B cell (primary cell): Measurements from ENCODE around the gene NPHP4. TPM values are rescaled to one million over a fixed set of nuclear protein-coding genes. Genes with fewer than 3 reads are reported as not detected.

Source experiments
- ATAC-seq: fragments of 200-7000 bp; cut with Tn5 transposase; one replicate; pipeline ENCODE4 v1.10.0; 2021; ENCODE audit warnings: low read depth, mild to moderate bottlenecking, moderate number of reproducible peaks, moderate library complexity
- CTCF ChIA-PET: fragments of 350-600 bp; sonication (Branson Sonifier 250); formaldehyde crosslinking; loops from one replicate; lab custom pipeline; 2021; ENCODE audit warnings: antibody characterized with exemption, inconsistent platforms; lab: Charles Lee
- POLR2A ChIA-PET: fragments of 350-600 bp; sonication (Branson Sonifier 250); formaldehyde crosslinking; loops from one replicate; lab custom pipeline; 2021; ENCODE audit warnings: antibody characterized with exemption; lab: Charles Lee
- DNase-seq: peaks from one replicate; pipeline ENCODE4 v3.0.0; 2013
- H2AFZ ChIP-seq: 2 replicates; pipeline ENCODE4 v1.6.1; 2012; ENCODE audit warnings: mild to moderate bottlenecking, low read depth, low read length; ENCODE audit not compliant: insufficient read depth, poor library complexity, severe bottlenecking
- H3K27ac ChIP-seq, 2 donors: 1 replicate in 1 of 2; 2 replicates in 1 of 2; pipeline ENCODE4 v1.5.1; 2012 to 2013; ENCODE audit warnings: low read length in 2 of 2, mild to moderate bottlenecking in 2 of 2, moderate library complexity in 1 of 2
- H3K27me3 ChIP-seq, 4 experiments: fragments of 200-600 bp in 1 of 4; sonication (generic) in 1 of 4; replicated peaks in 1 of 4; 1 replicate in 2 of 4; 2 replicates in 2 of 4; pipeline versions ENCODE4 v1.6.1 to v1.7.0; 2013 to 2016; ENCODE audit warnings: low read length in 3 of 4, mild to moderate bottlenecking in 2 of 4, mixed read lengths in 1 of 4, moderate library complexity in 1 of 4; ENCODE audit not compliant: insufficient read depth in 4 of 4, control insufficient read depth in 3 of 4; ENCODE audit errors: control extremely low read depth in 1 of 4
- H3K36me3 ChIP-seq, 2 experiments: replicated peaks in 1 of 2; 1 replicate in 1 of 2; 2 replicates in 1 of 2; pipeline versions ENCODE4 v1.6.1 to v1.7.1; 2013; ENCODE audit warnings: low read length in 1 of 2; ENCODE audit not compliant: insufficient read depth in 2 of 2, control insufficient read depth in 1 of 2; ENCODE audit errors: control extremely low read depth in 1 of 2, extremely low read depth in 1 of 2
- H3K4me1 ChIP-seq, 2 donors: fragments of 200-600 bp in 1 of 2; sonication (generic) in 1 of 2; 1 replicate in 1 of 2; 2 replicates in 1 of 2; pipeline versions ENCODE4 v1.5.1 to v1.6.1; 2013 to 2017; ENCODE audit warnings: low read length in 2 of 2; ENCODE audit not compliant: control insufficient read depth in 2 of 2, insufficient read depth in 2 of 2
- H3K4me2 ChIP-seq: replicated peaks from 2 replicates; pipeline ENCODE3; 2012; ENCODE audit warnings: mild to moderate bottlenecking, low read depth, low read length; ENCODE audit not compliant: poor library complexity, severe bottlenecking
- H3K4me3 ChIP-seq, 5 experiments: fragments of 200-600 bp in 1 of 5; sonication (generic) in 1 of 5; 1 replicate in 3 of 5; 2 replicates in 2 of 5; pipeline versions ENCODE4 v1.5.1 to v1.7.0; 2011 to 2016; ENCODE audit warnings: low read length in 4 of 5, mild to moderate bottlenecking in 4 of 5, low read depth in 2 of 5, control low read depth in 1 of 5, moderate library complexity in 1 of 5; ENCODE audit not compliant: insufficient read depth in 1 of 5; ENCODE audit errors: control extremely low read depth in 1 of 5, extremely low read depth in 1 of 5
- H3K79me2 ChIP-seq: fragments of 200-600 bp; sonication (generic); one replicate; pipeline ENCODE4 v1.6.0; 2016; ENCODE audit warnings: low read length; ENCODE audit not compliant: control insufficient read depth, insufficient read depth
- H3K9ac ChIP-seq: fragments of 200-600 bp; sonication (generic); 2 replicates; pipeline ENCODE4 v1.6.1; 2017; ENCODE audit warnings: mild to moderate bottlenecking, low read length, moderate library complexity
- H3K9me3 ChIP-seq, 3 donors: one replicate each; pipeline versions ENCODE4 v1.6.1 to v1.7.1; 2013; ENCODE audit warnings: low read length in 2 of 3; ENCODE audit not compliant: control insufficient read depth in 2 of 3, insufficient read depth in 1 of 3; ENCODE audit errors: control extremely low read depth in 1 of 3
- H4K20me1 ChIP-seq: 2 replicates; pipeline ENCODE4 v1.6.0; 2012; ENCODE audit warnings: mild to moderate bottlenecking, low read length; ENCODE audit not compliant: insufficient read depth, control insufficient read depth, poor library complexity, severe bottlenecking
- H3K27ac Mint-ChIP-seq: one replicate; pipeline ENCODE4 v1.8.0; 2021; ENCODE audit warnings: mixed read lengths
- H3K27me3 Mint-ChIP-seq: one replicate; pipeline ENCODE4 v1.8.0; 2021; ENCODE audit warnings: mixed read lengths
- H3K4me1 Mint-ChIP-seq: one replicate; pipeline ENCODE4 v1.8.0; 2021; ENCODE audit warnings: mixed read lengths
- H3K4me3 Mint-ChIP-seq: one replicate; pipeline ENCODE4 v1.8.0; 2021; ENCODE audit warnings: mixed read lengths
- H3K9me3 Mint-ChIP-seq: one replicate; pipeline ENCODE4 v1.8.0; 2022; ENCODE audit warnings: mixed read lengths; ENCODE audit not compliant: insufficient read depth
- EZH2 ChIP-seq: IDR thresholded peaks from 2 replicates; pipeline ENCODE4 v1.6.1; 2012; ENCODE audit warnings: borderline replicate concordance, low read depth, mild to moderate bottlenecking, moderate library complexity, low read length; ENCODE audit not compliant: insufficient read depth, poor library complexity, severe bottlenecking
- WGBS: methylation state at CpG from one replicate; pipeline ENCODE4 v1.1.5; 2013; ENCODE audit warnings: missing lambda C conversion rate; ENCODE audit not compliant: insufficient coverage; 5-methylcytosine and 5-hydroxymethylcytosine counted together
- intact Hi-C: fragments of 100-400 bp; cut with micrococcal nuclease; formaldehyde crosslinking; loops from one replicate; pipeline ENCODE4 v1.10.0; 2022
- polyA plus RNA-seq: library from polyadenylated mRNA; depleted of rRNA; stranded (reverse); fragments of >200 nt; gene quantifications from 2 replicates; pipeline ENCODE4 v1.2.3, GENCODE V29; 2012
- total RNA-seq, 2 donors: library from RNA; stranded (reverse); fragments of 120-200 nt in 1 of 2; gene quantifications; 1 replicate in 1 of 2; 2 replicates in 1 of 2; pipeline versions ENCODE4 v1.2.3 to v1.2.4, GENCODE V29; 2013 to 2022
- TF ChIP-seq, protein P1 (sequence below): fragments of 200-600 bp; IDR thresholded peaks from one replicate; pipeline ENCODE4 v1.8.0; 2022; ENCODE audit warnings: antibody characterized with exemption, mild to moderate bottlenecking

The NPHP4 gene
- total and polyA plus RNA-seq, 2 donors (not counting 1 experiment from before 2014, with no cell fraction given) = 6.5 to 14.8 TPM

DNA sequence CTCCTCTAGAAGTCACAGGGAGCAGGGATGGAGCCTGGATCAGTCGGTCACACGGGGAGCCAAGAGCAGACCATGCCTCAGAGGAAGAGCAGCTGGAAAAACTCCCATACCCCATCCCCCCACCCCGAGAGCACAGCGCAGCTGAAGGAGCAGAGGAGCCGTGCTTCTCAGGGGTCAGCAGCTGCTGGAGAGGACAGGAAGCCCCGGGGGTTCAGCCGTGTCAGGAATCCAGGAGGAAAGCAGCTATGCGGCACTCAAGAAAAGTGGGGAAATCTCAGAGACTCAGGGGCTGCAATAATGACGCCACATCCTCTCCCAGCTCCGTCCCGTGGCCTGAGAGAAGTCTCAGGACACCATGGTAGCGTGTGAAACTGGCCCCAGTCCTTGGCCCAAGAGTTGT, 102.3 kb downstream of the NPHP4 start:
- no peaks in the 10 kb centered on the region for H3K36me3 ChIP-seq
- H3K9ac ChIP-seq = no peak overlapping the region
- TF ChIP-seq EZH2 = no peak
- TF ChIP-seq, protein P1, sequence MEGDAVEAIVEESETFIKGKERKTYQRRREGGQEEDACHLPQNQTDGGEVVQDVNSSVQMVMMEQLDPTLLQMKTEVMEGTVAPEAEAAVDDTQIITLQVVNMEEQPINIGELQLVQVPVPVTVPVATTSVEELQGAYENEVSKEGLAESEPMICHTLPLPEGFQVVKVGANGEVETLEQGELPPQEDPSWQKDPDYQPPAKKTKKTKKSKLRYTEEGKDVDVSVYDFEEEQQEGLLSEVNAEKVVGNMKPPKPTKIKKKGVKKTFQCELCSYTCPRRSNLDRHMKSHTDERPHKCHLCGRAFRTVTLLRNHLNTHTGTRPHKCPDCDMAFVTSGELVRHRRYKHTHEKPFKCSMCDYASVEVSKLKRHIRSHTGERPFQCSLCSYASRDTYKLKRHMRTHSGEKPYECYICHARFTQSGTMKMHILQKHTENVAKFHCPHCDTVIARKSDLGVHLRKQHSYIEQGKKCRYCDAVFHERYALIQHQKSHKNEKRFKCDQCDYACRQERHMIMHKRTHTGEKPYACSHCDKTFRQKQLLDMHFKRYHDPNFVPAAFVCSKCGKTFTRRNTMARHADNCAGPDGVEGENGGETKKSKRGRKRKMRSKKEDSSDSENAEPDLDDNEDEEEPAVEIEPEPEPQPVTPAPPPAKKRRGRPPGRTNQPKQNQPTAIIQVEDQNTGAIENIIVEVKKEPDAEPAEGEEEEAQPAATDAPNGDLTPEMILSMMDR = no peak
- Mint-ChIP-seq H3K27me3 (no peaks in the 10 kb centered on the region), H3K9me3 (no peaks in the 10 kb centered on the region), H3K27ac (no peak overlapping the region), H3K4me3 (no peak overlapping the region), H3K4me1 (no peaks in the 10 kb centered on the region)
- no peak overlapping the region for H3K4me2 ChIP-seq
- ChIA-PET CTCF (no interaction called here), POLR2A (no interaction called here)
- no peak overlapping the region for H3K27ac ChIP-seq
- H3K9me3 ChIP-seq = no peaks in the 10 kb centered on the region
- H3K4me3 ChIP-seq = no peak overlapping the region
- DNase-seq (no peak), ATAC-seq (no peak)
- no peaks in the 10 kb centered on the region for H3K4me1 ChIP-seq
- H2AFZ ChIP-seq = no peak overlapping the region
- intact Hi-C loops = no loop called here
- H3K79me2 ChIP-seq = no peaks in the 10 kb centered on the region
- no peaks in the 10 kb centered on the region for H4K20me1 ChIP-seq
- 96% methylated on average over 12 of the region's 12 CpGs for WGBS
- H3K27me3 ChIP-seq = no peaks in the 10 kb centered on the region

DNA sequence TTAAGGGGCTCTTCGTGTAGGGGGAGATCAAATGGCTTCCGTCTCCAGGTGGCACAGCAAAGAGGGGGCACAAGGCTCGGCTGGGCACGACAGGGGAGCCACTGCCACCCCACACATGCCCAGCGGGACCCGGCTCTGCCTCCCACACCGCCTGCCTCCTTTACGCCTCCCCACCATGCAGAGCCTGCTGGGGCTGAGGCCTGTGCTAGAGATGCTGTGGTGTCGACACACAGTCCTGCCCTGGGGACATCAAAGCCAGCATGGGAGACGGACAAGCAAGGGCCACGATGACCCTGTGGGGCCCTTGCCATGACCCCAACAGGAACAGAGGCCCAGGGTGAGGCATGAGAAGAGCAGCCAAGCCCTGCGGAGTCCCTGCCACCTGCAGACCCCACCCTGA, 102.8 kb downstream of the NPHP4 start:
- Histone ChIP-seq H3K9ac (no peak overlapping the region), H3K27me3 (no peaks in the 10 kb centered on the region), H4K20me1 (no peaks in the 10 kb centered on the region), H3K36me3 (no peaks in the 10 kb centered on the region), H2AFZ (no peak overlapping the region), H3K4me3 (no peak overlapping the region), H3K4me2 (no peak overlapping the region), H3K4me1 (no peaks in the 10 kb centered on the region), H3K27ac (no peak overlapping the region), H3K9me3 (no peaks in the 10 kb centered on the region), H3K79me2 (no peaks in the 10 kb centered on the region)
- H3K4me3 Mint-ChIP-seq = no peak overlapping the region
- H3K27ac Mint-ChIP-seq = no peak overlapping the region
- no peaks in the 10 kb centered on the region for H3K27me3 Mint-ChIP-seq
- WGBS = 96% methylated on average over 12 of the region's 12 CpGs
- no peaks in the 10 kb centered on the region for H3K9me3 Mint-ChIP-seq
- ATAC-seq (no peak), DNase-seq (no peak)
- ChIA-PET CTCF (no interaction called here), POLR2A (no interaction called here)
- no peak for TF ChIP-seq EZH2
- TF ChIP-seq, protein P1 = no peak
- intact Hi-C loops = no loop called here
- no peaks in the 10 kb centered on the region for H3K4me1 Mint-ChIP-seq
